ENCODE measurements around the gene NELFE.

The NELFE gene

GRCh38 chr6:31971993-31972708, 13.4 kb upstream of the NELFE start, which contains the start of gene DXO:
Gene DXO, minus strand, starts transcription at chr6:31972138. Its CDS starts 463 bp downstream, at chr6:31971675.
- DNase-seq: peak; percentile 94 to 100 (median 98)

- no peak for DNase-seq
Measured at GRCh38 chr6:31971279-31971992, 12.7 kb upstream of the NELFE start.

- no peak for DNase-seq
Measured at GRCh38 chr6:31970604-31971271, 12.0 kb upstream of the NELFE start.

- no peak for DNase-seq
Measured at GRCh38 chr6:31969712-31970603, 11.2 kb upstream of the NELFE start.

GRCh38 chr6:31968791-31969711, 10.3 kb upstream of the NELFE start:
- no peak for DNase-seq

GRCh38 chr6:31968326-31968725, 9.6 kb upstream of the NELFE start:
- no peak for DNase-seq

GRCh38 chr6:31967926-31968320, 9.2 kb upstream of the NELFE start:
- DNase-seq: no peak

- no peak for DNase-seq
Measured at GRCh38 chr6:31966997-31967925, 8.5 kb upstream of the NELFE start.

- no peak for DNase-seq
Measured at GRCh38 chr6:31966506-31966905, 7.7 kb upstream of the NELFE start.

GRCh38 chr6:31965700-31966099, 6.9 kb upstream of the NELFE start:
- DNase-seq: no peak

GRCh38 chr6:31963921-31964320, 5.2 kb upstream of the NELFE start:
- no peak for DNase-seq

GRCh38 chr6:31961616-31962015, 2.8 kb upstream of the NELFE start:
- DNase-seq: no peak

- no peak for DNase-seq
Measured at GRCh38 chr6:31958412-31958740, 395 bp downstream of the NELFE start.

GRCh38 chr6:31956796-31957195, 2.0 kb downstream of the NELFE start:
- no peak for DNase-seq

- DNase-seq: no peak
Measured at GRCh38 chr6:31954511-31954910, 4.3 kb downstream of the NELFE start.

- DNase-seq: no peak
Measured at GRCh38 chr6:31952890-31953289, 5.9 kb downstream of the NELFE start.

GRCh38 chr6:31952140-31952805, 6.5 kb downstream of the NELFE start:
- DNase-seq: peak in 1 of 6 experiments; percentile 21

GRCh38 chr6:31949926-31950548, 8.7 kb downstream of the NELFE start:
- DNase-seq: no peak

GRCh38 chr6:31948753-31949413, 9.9 kb downstream of the NELFE start:
- no peak for DNase-seq

Data from stimulated activated naive CD4-positive, alpha-beta T cell (primary cell).